GM13977 (cell line): ENCODE results near the gene TNS1.

ENCODE experiments used
- DNase-seq: peaks from one replicate; pipeline ENCODE4 v3.0.0; 2012; ENCODE audit warnings: low spot score
- CTCF ChIP-seq: IDR thresholded peaks from 2 replicates; pipeline ENCODE4 v1.5.1; 2012; ENCODE audit warnings: mild to moderate bottlenecking, control low read depth; ENCODE audit not compliant: insufficient read depth; ENCODE audit errors: extremely low read depth, missing control alignments
- in situ Hi-C: fragments of 300-500 bp; cut with MboI; formaldehyde crosslinking; loops from one replicate; pipeline ENCODE4 v1.12.0; 2022; ENCODE audit warnings: low sequenced_read_pairs, low pct_unique_long_range_greater_than_20kb, mixed read lengths, inconsistent platforms; ENCODE audit not compliant: unreplicated experiment

The TNS1 gene

GRCh38 chr2:217988840-217989204, 14.0 kb downstream of the TNS1 start:
- no peak for TF ChIP-seq CTCF
- DNase-seq: no peak
- in situ Hi-C loops: loop anchor here (10.0 kb wide), 1 partner anchor 204 kb away; no protein-coding TSS in a partner anchor

DNA sequence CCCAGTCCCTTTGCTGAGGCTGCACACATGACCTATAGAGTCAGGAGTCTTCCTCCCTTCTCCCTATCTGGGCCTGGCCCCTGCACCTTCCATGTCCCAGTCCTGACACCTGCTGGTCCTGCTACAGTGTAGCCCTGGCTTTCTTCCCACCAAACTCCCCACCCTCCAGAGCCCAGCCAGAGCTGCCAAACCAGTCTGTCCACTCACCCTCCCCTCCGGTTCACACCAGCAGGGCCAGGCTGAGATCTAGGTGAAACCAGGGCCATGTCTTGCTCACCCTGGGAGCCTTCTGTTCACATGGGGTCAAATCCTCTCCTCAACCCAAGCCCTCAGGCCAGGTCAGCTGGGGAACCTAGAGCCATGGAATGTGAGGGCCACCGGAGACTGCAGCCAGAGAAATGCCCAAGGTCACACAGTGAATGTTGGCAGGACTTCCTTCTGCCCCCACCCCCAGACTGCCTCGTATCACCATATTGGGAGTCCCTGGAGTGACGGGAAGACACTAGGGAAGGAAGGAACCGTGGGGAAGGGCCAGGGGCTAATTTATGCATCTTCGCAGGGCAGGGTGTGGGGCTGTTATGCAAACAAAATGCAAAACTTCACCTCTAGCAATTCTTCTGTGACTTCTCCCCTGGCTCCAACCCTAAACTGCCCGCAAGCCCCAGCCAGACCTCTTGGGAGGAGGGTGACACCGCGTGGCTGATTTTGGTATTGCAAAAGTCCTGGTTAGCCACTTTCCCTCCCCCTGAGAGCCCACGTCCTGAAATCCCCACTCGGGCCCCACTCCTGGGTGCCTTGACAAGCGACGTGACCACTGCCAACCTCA, 14.6 kb downstream of the TNS1 start:
- TF ChIP-seq CTCF: peak; percentile 84
- in situ Hi-C loops: loop anchor here (10.0 kb wide), 1 partner anchor 203 kb away; no protein-coding TSS in a partner anchor
- DNase-seq: peak; percentile 81

- no peak for TF ChIP-seq CTCF
Observed at GRCh38 chr2:217987391-217987790, 15.4 kb downstream of the TNS1 start.

GRCh38 chr2:217986256-217986961, 16.4 kb downstream of the TNS1 start:
- no peak for TF ChIP-seq CTCF
- no peak for DNase-seq
- in situ Hi-C loops: loop anchor here (10.0 kb wide), 1 partner anchor 202 kb away; no protein-coding TSS in a partner anchor

More at GRCh38 chr2:217987391-217987790, 15.4 kb downstream of the TNS1 start:
- in situ Hi-C loops: loop anchor here (10.0 kb wide), 1 partner anchor 203 kb away; no protein-coding TSS in a partner anchor
- DNase-seq: no peak

- TF ChIP-seq CTCF: no peak
- in situ Hi-C loops: loop anchor here (10.0 kb wide), 1 partner anchor 199 kb away; no protein-coding TSS in a partner anchor
- DNase-seq: no peak
Observed at GRCh38 chr2:217983276-217984233, 19.2 kb downstream of the TNS1 start.

GRCh38 chr2:217981971-217982370, 20.8 kb downstream of the TNS1 start:
- in situ Hi-C loops: loop anchor here (10.0 kb wide), 1 partner anchor 197 kb away; no protein-coding TSS in a partner anchor
- DNase-seq: no peak
- no peak for TF ChIP-seq CTCF
